ENCODE data around the gene OS9. TPM values are rescaled to one million over a fixed set of nuclear protein-coding genes. Genes with fewer than 3 reads are reported as not detected.

The OS9 gene
- total RNA-seq, 1 experiment from 2014 or later = 186 TPM

GRCh38 chr12:57715786-57716185 lies 21.9 kb downstream of the OS9 start:
- H3K27me3 ChIP-seq (ENCODE audit: control insufficient read depth, insufficient read depth, low read length) = no peaks in the 10 kb centered on the region
- H3K36me3 ChIP-seq (ENCODE audit: control insufficient read depth, insufficient read depth, low read length) = no peaks in the 10 kb centered on the region; the same call in 1 of the 2 replicates
- no peak overlapping the region for H3K4me3 ChIP-seq (ENCODE audit: low read depth in 2 of 2, low read length in 2 of 2)
- BruUV-seq (replicated peaks) = no TSS peak
- ATAC-seq (no peak), DNase-seq (ENCODE audit: low read depth, low spot score) (no peak)
- intact Hi-C loops (cut with micrococcal nuclease; ENCODE audit: unreplicated experiment) = no loop called here
- ChIA-PET POLR2A (no interaction called here), CTCF (no interaction called here)
- TF ChIP-seq TCF7L2 (IDR thresholded peaks at IDR 0.05; ENCODE audit: low read depth, low read length) = no peak
- TF ChIP-seq POLR2AphosphoS5 (IDR thresholded peaks at IDR 0.05; ENCODE audit: low read depth, low read length) = no peak
- TF ChIP-seq, protein P1, sequence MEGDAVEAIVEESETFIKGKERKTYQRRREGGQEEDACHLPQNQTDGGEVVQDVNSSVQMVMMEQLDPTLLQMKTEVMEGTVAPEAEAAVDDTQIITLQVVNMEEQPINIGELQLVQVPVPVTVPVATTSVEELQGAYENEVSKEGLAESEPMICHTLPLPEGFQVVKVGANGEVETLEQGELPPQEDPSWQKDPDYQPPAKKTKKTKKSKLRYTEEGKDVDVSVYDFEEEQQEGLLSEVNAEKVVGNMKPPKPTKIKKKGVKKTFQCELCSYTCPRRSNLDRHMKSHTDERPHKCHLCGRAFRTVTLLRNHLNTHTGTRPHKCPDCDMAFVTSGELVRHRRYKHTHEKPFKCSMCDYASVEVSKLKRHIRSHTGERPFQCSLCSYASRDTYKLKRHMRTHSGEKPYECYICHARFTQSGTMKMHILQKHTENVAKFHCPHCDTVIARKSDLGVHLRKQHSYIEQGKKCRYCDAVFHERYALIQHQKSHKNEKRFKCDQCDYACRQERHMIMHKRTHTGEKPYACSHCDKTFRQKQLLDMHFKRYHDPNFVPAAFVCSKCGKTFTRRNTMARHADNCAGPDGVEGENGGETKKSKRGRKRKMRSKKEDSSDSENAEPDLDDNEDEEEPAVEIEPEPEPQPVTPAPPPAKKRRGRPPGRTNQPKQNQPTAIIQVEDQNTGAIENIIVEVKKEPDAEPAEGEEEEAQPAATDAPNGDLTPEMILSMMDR (IDR thresholded peaks at IDR 0.05) = no peak
- TF ChIP-seq REST (IDR thresholded peaks at IDR 0.05; ENCODE audit: insufficient read depth in 1 of 2, low read depth in 2 of 2, low read length in 1 of 2) = no peak
- TF ChIP-seq SIN3A (IDR thresholded peaks at IDR 0.05; ENCODE audit: borderline replicate concordance, insufficient read depth, low read depth, low read length) = no peak
- in situ Hi-C loops (cut with HindIII; ENCODE audit: low pct_unique_long_range_greater_than_20kb, low sequenced_read_pairs) = no loop called here
- H3K9me3 ChIP-seq (ENCODE audit: control insufficient read depth, insufficient read depth, low read depth, low read length) = no peaks in the 10 kb centered on the region
- no peak overlapping the region for H3K27ac ChIP-seq (ENCODE audit: low read length)
- H3K4me1 ChIP-seq (ENCODE audit: control insufficient read depth, insufficient read depth, low read length) = no peaks in the 10 kb centered on the region

DNA sequence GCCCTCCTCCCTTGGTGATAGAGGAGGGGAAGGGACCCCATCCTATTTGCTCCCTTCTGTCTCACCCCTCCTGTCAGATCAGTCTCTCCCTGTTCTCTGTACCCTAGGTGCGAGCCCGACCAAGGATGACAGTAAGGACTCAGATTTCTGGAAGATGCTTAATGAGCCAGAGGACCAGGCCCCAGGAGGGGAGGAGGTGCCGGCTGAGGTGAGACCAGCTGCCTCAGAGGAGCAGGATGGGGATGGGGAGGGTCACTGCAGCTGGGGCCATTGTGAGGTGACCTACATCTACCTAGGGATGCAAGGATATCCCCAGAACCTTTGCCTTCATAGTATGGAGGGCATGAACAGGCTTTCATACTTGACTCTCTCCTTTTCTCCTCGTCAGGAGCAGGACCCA lies 22.4 kb downstream of the OS9 start:
- in situ Hi-C loops (cut with HindIII; ENCODE audit: low pct_unique_long_range_greater_than_20kb, low sequenced_read_pairs) = no loop called here
- Histone ChIP-seq H3K27me3 (ENCODE audit: control insufficient read depth, insufficient read depth, low read length) (no peaks in the 10 kb centered on the region), H3K4me1 (ENCODE audit: control insufficient read depth, insufficient read depth, low read length) (no peaks in the 10 kb centered on the region), H3K9me3 (ENCODE audit: control insufficient read depth, insufficient read depth, low read depth, low read length) (no peaks in the 10 kb centered on the region), H3K36me3 (ENCODE audit: control insufficient read depth, insufficient read depth, low read length) (no peaks in the 10 kb centered on the region; the same call in 1 of the 2 replicates), H3K4me3 (ENCODE audit: low read depth in 2 of 2, low read length in 2 of 2) (no peak overlapping the region), H3K27ac (ENCODE audit: low read length) (no peak overlapping the region)
- ATAC-seq (no peak), DNase-seq (ENCODE audit: low read depth, low spot score) (no peak)
- intact Hi-C loops (cut with micrococcal nuclease; ENCODE audit: unreplicated experiment) = no loop called here
- ChIA-PET CTCF (no interaction called here), POLR2A (no interaction called here)
- BruUV-seq (replicated peaks) = no TSS peak
- TF ChIP-seq SIN3A (IDR thresholded peaks at IDR 0.05; ENCODE audit: borderline replicate concordance, insufficient read depth, low read depth, low read length) (no peak), REST (IDR thresholded peaks at IDR 0.05; ENCODE audit: insufficient read depth in 1 of 2, low read depth in 2 of 2, low read length in 1 of 2) (no peak), TCF7L2 (IDR thresholded peaks at IDR 0.05; ENCODE audit: low read depth, low read length) (no peak), POLR2AphosphoS5 (IDR thresholded peaks at IDR 0.05; ENCODE audit: low read depth, low read length) (no peak)
- TF ChIP-seq, protein P1 (IDR thresholded peaks at IDR 0.05) = no peak
